Measurements from ENCODE around the gene ONECUT3.

DNA sequence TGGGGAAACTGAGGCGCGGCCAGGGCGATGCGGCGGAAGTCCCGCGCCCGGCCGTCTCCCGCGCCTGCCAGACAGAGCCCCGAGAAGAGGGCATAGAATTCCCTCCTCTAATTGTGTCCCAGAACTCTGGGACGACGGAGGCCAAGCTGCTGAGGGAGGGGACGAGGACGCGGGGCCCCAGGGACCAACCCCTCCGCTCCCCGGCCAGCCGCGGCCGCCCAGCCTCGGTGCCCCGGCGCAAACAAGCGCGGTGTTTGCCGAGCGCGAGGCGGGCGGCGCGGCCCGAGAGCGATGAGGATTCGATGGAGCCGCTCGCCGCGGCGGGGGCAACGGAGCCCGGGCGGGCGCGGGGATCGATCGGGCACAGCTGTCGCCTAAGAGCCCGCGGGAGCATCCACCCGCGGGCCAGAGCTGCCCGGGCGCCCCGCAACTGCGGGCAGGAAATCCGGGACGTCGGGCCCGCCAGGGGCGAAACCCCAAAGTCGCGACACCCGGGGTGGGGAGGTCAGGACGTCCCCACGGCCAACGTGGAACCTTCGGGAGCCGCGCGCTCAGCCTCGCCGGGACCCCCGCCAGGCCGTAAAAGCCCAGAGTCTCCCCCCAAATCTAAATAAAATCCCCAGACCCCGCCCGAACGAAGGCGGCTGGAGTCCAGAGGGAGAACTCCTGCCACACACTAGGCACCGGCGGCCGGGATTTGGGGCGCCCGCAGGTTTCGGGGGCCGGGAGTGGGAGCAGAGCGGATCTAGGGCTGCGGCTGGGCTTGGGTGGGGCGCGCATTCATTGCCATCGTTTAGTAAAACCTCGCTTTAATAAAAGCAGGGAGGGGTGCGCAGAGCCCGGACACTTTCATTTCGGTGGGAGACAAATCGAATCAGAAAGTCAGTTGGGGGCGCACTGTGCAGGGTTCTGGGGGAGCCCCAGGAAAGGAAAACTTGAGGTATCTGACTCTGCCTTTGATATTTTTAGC is 3.6 kb upstream of the ONECUT3 start:
- TF ChIP-seq, protein P1, sequence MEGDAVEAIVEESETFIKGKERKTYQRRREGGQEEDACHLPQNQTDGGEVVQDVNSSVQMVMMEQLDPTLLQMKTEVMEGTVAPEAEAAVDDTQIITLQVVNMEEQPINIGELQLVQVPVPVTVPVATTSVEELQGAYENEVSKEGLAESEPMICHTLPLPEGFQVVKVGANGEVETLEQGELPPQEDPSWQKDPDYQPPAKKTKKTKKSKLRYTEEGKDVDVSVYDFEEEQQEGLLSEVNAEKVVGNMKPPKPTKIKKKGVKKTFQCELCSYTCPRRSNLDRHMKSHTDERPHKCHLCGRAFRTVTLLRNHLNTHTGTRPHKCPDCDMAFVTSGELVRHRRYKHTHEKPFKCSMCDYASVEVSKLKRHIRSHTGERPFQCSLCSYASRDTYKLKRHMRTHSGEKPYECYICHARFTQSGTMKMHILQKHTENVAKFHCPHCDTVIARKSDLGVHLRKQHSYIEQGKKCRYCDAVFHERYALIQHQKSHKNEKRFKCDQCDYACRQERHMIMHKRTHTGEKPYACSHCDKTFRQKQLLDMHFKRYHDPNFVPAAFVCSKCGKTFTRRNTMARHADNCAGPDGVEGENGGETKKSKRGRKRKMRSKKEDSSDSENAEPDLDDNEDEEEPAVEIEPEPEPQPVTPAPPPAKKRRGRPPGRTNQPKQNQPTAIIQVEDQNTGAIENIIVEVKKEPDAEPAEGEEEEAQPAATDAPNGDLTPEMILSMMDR (IDR thresholded peaks at IDR 0.05), result no peak
- no peak for TF ChIP-seq POLR2A (IDR thresholded peaks at IDR 0.05)
